ENCODE measurements around the gene AUTS2. TPM values are rescaled to one million over a fixed set of nuclear protein-coding genes. Genes with fewer than 3 reads are reported as not detected.

Gene AUTS2
- total and polyA plus RNA-seq, 9 of the 15 experiments (the other 6 are each of a cell fraction or from before 2014, with no cell fraction given): 0.58 TPM; not detected in 8

DNA sequence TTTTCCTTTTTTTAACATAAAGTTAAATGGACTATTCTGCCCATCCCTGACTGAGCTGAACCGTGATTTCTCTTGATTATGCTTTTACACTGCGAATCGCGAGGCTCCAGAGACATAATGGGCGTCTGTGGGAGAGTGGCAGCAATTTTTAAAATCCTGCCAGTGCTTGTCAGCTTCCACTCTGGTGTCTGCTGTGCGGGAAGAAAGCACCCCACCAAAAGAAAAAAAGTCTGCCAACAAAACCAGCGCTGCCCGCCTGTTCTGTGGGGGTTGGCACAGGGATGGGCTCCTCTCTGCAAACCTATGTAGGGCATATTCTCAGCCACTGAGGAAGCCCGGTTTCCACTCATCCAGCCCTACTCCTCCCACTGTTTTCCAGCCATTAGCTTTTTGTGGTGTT lies 941.3 kb downstream of the AUTS2 start:
- FAIRE-seq (no peak), DNase-seq (ENCODE audit: extremely low read depth in 1 of 4, low spot score in 3 of 4) (no peak), ATAC-seq (no peak)
- no peaks in the 10 kb centered on the region for H3K9me1 ChIP-seq (ENCODE audit: control insufficient read depth, insufficient read depth, low read length)
- H3K9me3 ChIP-seq (replicated peaks; ENCODE audit: control insufficient read depth, insufficient read depth, low read depth, low read length): no peaks in the 10 kb centered on the region
- no TSS peak for BruUV-seq (replicated peaks)
- intact Hi-C loops (cut with micrococcal nuclease) (no loop called here), in situ Hi-C loops (cut with MboI) (no loop called here)
- no peak overlapping the region for H3K4me2 ChIP-seq (ENCODE audit: insufficient read depth, low read length)
- H3K4me1 ChIP-seq (replicated peaks in 1 of 2; ENCODE audit: control insufficient read depth in 2 of 2, insufficient read depth in 2 of 2, low read length in 2 of 2): no peaks in the 10 kb centered on the region
- H3K9ac ChIP-seq (ENCODE audit: insufficient read depth in 1 of 2, low read depth in 2 of 2, low read length in 2 of 2): no peak overlapping the region
- no peaks in the 10 kb centered on the region for H3K79me2 ChIP-seq (ENCODE audit: control insufficient read depth, insufficient read depth, low read length)
- CTCF ChIA-PET (ENCODE audit: low intra/inter-chr PET ratio): no interaction called here
- H3K27ac ChIP-seq (ENCODE audit: extremely low read depth, low read depth, low read length): no peak overlapping the region
- H2AFZ ChIP-seq (ENCODE audit: low read depth, low read length): no peak overlapping the region
- POLR2A ChIA-PET: no interaction called here
- H3K27me3 ChIP-seq (ENCODE audit: control insufficient read depth in 2 of 2, insufficient read depth in 2 of 2, low read length in 2 of 2): peaks cover 4 to 17% of the 10 kb centered on the region in 2 experiments; a peak in 4 of 5 replicates
- no peak overlapping the region for H3K4me3 ChIP-seq
- 4% methylated on average over 9 of the region's 9 CpGs for WGBS (ENCODE audit: insufficient coverage, low coverage, missing lambda C conversion rate)
- H3K36me3 ChIP-seq (ENCODE audit: control insufficient read depth, insufficient read depth, low read length): no peaks in the 10 kb centered on the region
- no peaks in the 10 kb centered on the region for H4K20me1 ChIP-seq (replicated peaks; ENCODE audit: control insufficient read depth, insufficient read depth, low read length)
- TF ChIP-seq, protein P1, sequence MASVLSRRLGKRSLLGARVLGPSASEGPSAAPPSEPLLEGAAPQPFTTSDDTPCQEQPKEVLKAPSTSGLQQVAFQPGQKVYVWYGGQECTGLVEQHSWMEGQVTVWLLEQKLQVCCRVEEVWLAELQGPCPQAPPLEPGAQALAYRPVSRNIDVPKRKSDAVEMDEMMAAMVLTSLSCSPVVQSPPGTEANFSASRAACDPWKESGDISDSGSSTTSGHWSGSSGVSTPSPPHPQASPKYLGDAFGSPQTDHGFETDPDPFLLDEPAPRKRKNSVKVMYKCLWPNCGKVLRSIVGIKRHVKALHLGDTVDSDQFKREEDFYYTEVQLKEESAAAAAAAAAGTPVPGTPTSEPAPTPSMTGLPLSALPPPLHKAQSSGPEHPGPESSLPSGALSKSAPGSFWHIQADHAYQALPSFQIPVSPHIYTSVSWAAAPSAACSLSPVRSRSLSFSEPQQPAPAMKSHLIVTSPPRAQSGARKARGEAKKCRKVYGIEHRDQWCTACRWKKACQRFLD (CRISPR knock-in tag; IDR thresholded peaks at IDR 0.05): no peak
- no peak for TF ChIP-seq CBFA2T2 (conservative IDR thresholded peaks at IDR 0.05)
- TF ChIP-seq NFIC (IDR thresholded peaks at IDR 0.05): no peak
- TF ChIP-seq SIN3B (IDR thresholded peaks at IDR 0.05; ENCODE audit: low read depth): no peak
- TF ChIP-seq ZKSCAN8 (CRISPR knock-in tag; IDR thresholded peaks at IDR 0.05): no peak
- TF ChIP-seq MECOM (CRISPR knock-in tag; IDR thresholded peaks at IDR 0.05): no peak
- TF ChIP-seq, protein P2, sequence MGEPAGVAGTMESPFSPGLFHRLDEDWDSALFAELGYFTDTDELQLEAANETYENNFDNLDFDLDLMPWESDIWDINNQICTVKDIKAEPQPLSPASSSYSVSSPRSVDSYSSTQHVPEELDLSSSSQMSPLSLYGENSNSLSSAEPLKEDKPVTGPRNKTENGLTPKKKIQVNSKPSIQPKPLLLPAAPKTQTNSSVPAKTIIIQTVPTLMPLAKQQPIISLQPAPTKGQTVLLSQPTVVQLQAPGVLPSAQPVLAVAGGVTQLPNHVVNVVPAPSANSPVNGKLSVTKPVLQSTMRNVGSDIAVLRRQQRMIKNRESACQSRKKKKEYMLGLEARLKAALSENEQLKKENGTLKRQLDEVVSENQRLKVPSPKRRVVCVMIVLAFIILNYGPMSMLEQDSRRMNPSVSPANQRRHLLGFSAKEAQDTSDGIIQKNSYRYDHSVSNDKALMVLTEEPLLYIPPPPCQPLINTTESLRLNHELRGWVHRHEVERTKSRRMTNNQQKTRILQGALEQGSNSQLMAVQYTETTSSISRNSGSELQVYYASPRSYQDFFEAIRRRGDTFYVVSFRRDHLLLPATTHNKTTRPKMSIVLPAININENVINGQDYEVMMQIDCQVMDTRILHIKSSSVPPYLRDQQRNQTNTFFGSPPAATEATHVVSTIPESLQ (CRISPR knock-in tag; IDR thresholded peaks at IDR 0.05): no peak
- TF ChIP-seq TEAD1 (CRISPR knock-in tag; IDR thresholded peaks at IDR 0.05): no peak
- no peak for TF ChIP-seq ZNF79 (CRISPR knock-in tag; IDR thresholded peaks at IDR 0.05; ENCODE audit: low read depth)
- TF ChIP-seq ZHX1 (conservative IDR thresholded peaks at IDR 0.05; ENCODE audit: low read length): no peak
- TF ChIP-seq ZNF655 (CRISPR knock-in tag; IDR thresholded peaks at IDR 0.05): no peak
- TF ChIP-seq UBTF (IDR thresholded peaks at IDR 0.05; ENCODE audit: borderline replicate concordance in 1 of 2, low read depth in 2 of 2, low read length in 2 of 2): no peak
- no peak for TF ChIP-seq GTF2E2 (tag; IDR thresholded peaks at IDR 0.05)
